ENCODE results near the gene PHF19. TPM values are rescaled to one million over a fixed set of nuclear protein-coding genes. Genes with fewer than 3 reads are reported as not detected.

PHF19 gene
- total RNA-seq = 23.7 and 47.4 TPM in 2 replicates

GRCh38 chr9:120876842-120877240, at the start of gene PHF19:
Gene PHF19, minus strand, starts transcription at chr9:120877188. Its CDS starts 2,447 bp downstream, at chr9:120874741.

GRCh38 chr9:120926397-120926928, 49.5 kb upstream of the PHF19 start, which contains the start of gene TRAF1:
Gene TRAF1, minus strand, starts transcription at chr9:120926796. Its CDS starts 721 bp downstream, at chr9:120926075.

GRCh38 chr9:120842685-120843485, 34.1 kb downstream of the PHF19 start, which contains the start of gene PSMD5:
Gene PSMD5, minus strand, starts transcription at chr9:120842922. Its CDS starts 13 bp downstream, at chr9:120842909.

Other genes starting within 250 kb of the PHF19 start
- gene MEGF9, start 162.7 kb downstream of the PHF19 start, total RNA-seq = 12.9 and 18.5 TPM in 2 replicates
- 36.4 and 37.1 TPM in 2 replicates for gene FBXW2, start 83.8 kb downstream of the PHF19 start, total RNA-seq
- gene PSMD5, start 34.3 kb downstream of the PHF19 start, total RNA-seq = 35.2 and 46.7 TPM in 2 replicates
- gene TRAF1, start 49.6 kb upstream of the PHF19 start, total RNA-seq = 1.3 and 3.8 TPM in 2 replicates
- 5.1 and 8.9 TPM in 2 replicates for gene C5, start 173.1 kb upstream of the PHF19 start, total RNA-seq
- 4.3 and 15.1 TPM in 2 replicates for gene CNTRL, start 197.8 kb upstream of the PHF19 start, total RNA-seq